HG03469 (cell line): ENCODE measurements around the gene TK1.
A peak's percentile ranks its signal among the peaks of the same experiment; 100 is the strongest.
"Not testable (repeated sequence)": the region's sequence is repeated elsewhere in the genome, so short reads cannot be mapped to it uniquely, and the experiment has no call there.

Experiments used
- ATAC-seq: cut with Tn5 transposase; IDR thresholded peaks from one replicate; pipeline ENCODE4 v1.9.1; 2021; ENCODE audit warnings: mild to moderate bottlenecking, moderate library complexity, moderate number of reproducible peaks; ENCODE audit not compliant: unreplicated experiment

TK1 gene

GRCh38 chr17:78154903-78155811, 31.7 kb downstream of the TK1 start:
- ATAC-seq: no peak

GRCh38 chr17:78151514-78152008, 35.3 kb downstream of the TK1 start:
- ATAC-seq: no peak

GRCh38 chr17:78148286-78149016, 38.4 kb downstream of the TK1 start:
- no peak for ATAC-seq

- ATAC-seq: no peak
Measured at GRCh38 chr17:78147315-78147998, 39.4 kb downstream of the TK1 start.

GRCh38 chr17:78146881-78147280, 40.0 kb downstream of the TK1 start:
- ATAC-seq: no peak

GRCh38 chr17:78146471-78146869, 40.4 kb downstream of the TK1 start:
- no peak for ATAC-seq

- no peak for ATAC-seq
Measured at GRCh38 chr17:78144736-78145641, 41.9 kb downstream of the TK1 start.

- no peak for ATAC-seq
Measured at GRCh38 chr17:78144147-78144719, 42.6 kb downstream of the TK1 start.

- no peak for ATAC-seq
Measured at GRCh38 chr17:78143214-78144146, 43.4 kb downstream of the TK1 start.

- no peak for ATAC-seq
Measured at GRCh38 chr17:78142119-78142861, 44.6 kb downstream of the TK1 start.

GRCh38 chr17:78141437-78142118, 45.3 kb downstream of the TK1 start:
- no peak for ATAC-seq

GRCh38 chr17:78140169-78141051, 46.4 kb downstream of the TK1 start:
- peak; percentile 53 for ATAC-seq

GRCh38 chr17:78139861-78140168, 47.0 kb downstream of the TK1 start:
- ATAC-seq: not testable (repeated sequence)

GRCh38 chr17:78138204-78139060, 48.4 kb downstream of the TK1 start:
- no peak for ATAC-seq

GRCh38 chr17:78137392-78138203, 49.3 kb downstream of the TK1 start:
- ATAC-seq: no peak
